Glomerular endothelial cell (primary cell): ENCODE data around the gene FIS1. TPM values are rescaled to one million over a fixed set of nuclear protein-coding genes. Genes with fewer than 3 reads are reported as not detected.
"Not testable (repeated sequence)": the region's sequence is repeated elsewhere in the genome, so short reads cannot be mapped to it uniquely, and the experiment has no call there.

Source experiments
- DNase-seq: peaks from one replicate; pipeline ENCODE4 v3.0.0-alpha.2; 2011; ENCODE audit warnings: low read depth, low spot score; ENCODE audit errors: extremely low read depth
- total RNA-seq: library from RNA; depleted of rRNA; stranded (reverse); fragments of >200 nt; gene quantifications from 2 replicates; pipeline ENCODE4 v1.2.3, GENCODE V29; 2015

FIS1 gene
- 214 and 276 TPM in 2 replicates for total RNA-seq

- DNase-seq, result no peak
Measured at GRCh38 chr7:101244375-101245146, at the start of gene FIS1. TSS of gene FIS1 (minus strand) at chr7:101245081. CDS start at chr7:101245004, 77 bp downstream.

- DNase-seq, result no peak
Measured at GRCh38 chr7:101294039-101294831, 49.4 kb upstream of the FIS1 start.

GRCh38 chr7:101293069-101294021 is 48.5 kb upstream of the FIS1 start:
- not testable (repeated sequence) for DNase-seq

- not testable (repeated sequence) for DNase-seq
Measured at GRCh38 chr7:101292566-101292965, 47.7 kb upstream of the FIS1 start.

GRCh38 chr7:101290186-101291037 is 45.5 kb upstream of the FIS1 start:
- DNase-seq, result not testable (repeated sequence)

GRCh38 chr7:101289687-101290086 is 44.8 kb upstream of the FIS1 start:
- not testable (repeated sequence) for DNase-seq

- no peak for DNase-seq
Measured at GRCh38 chr7:101288439-101288838, 43.6 kb upstream of the FIS1 start.

- DNase-seq, result no peak
Measured at GRCh38 chr7:101287032-101287431, 42.2 kb upstream of the FIS1 start.

- not testable (repeated sequence) for DNase-seq
Measured at GRCh38 chr7:101285880-101286279, 41.0 kb upstream of the FIS1 start.

GRCh38 chr7:101285171-101285570 is 40.3 kb upstream of the FIS1 start:
- DNase-seq, result no peak

GRCh38 chr7:101280912-101281311 is 36.0 kb upstream of the FIS1 start:
- DNase-seq, result not testable (repeated sequence)

GRCh38 chr7:101278461-101279292 is 33.8 kb upstream of the FIS1 start:
- no peak for DNase-seq

- no peak for DNase-seq
Measured at GRCh38 chr7:101277155-101277554, 32.3 kb upstream of the FIS1 start.

GRCh38 chr7:101273206-101273605 is 28.3 kb upstream of the FIS1 start:
- no peak for DNase-seq

- no peak for DNase-seq
Measured at GRCh38 chr7:101271021-101271420, 26.1 kb upstream of the FIS1 start.

GRCh38 chr7:101269664-101270063 is 24.8 kb upstream of the FIS1 start:
- no peak for DNase-seq

GRCh38 chr7:101265622-101266516 is 21.0 kb upstream of the FIS1 start:
- DNase-seq, result no peak
